Activated CD4-positive, alpha-beta T cell treated with anti-CD3 and anti-CD28 coated beads, Interleukin-2, amount 50 U/mL, for 16 hours (primary cell): ENCODE measurements around the gene RAC3.

Experiments used
- DNase-seq: peaks from one replicate; pipeline ENCODE4 v3.0.0-alpha.2; 2020

Gene RAC3

GRCh38 chr17:82013341-82013740, 18.1 kb upstream of the RAC3 start:
- no peak for DNase-seq

- no peak for DNase-seq
Measured at GRCh38 chr17:82013772-82014321, 17.6 kb upstream of the RAC3 start.

DNA sequence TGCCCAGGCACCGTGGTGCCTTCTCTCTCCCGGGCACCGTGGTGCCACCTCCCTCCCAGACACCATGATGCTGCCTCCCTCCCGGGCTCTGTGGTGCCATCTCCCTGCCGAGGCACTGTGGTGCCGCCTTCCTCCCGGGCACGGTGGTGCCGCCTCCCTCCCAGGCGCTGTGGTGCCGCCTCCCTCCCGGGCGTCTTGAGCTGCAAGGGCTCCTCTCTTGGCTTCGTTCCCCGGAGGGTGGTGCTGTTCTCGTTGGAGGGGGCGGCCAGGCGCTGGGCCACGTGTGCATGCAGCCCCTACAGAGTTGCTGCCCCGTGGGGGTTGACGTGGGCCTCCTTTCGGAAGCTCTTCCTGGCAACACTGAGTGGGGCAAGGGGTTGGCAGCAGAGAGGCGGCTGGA, 17.0 kb upstream of the RAC3 start:
- DNase-seq, result no peak

DNA sequence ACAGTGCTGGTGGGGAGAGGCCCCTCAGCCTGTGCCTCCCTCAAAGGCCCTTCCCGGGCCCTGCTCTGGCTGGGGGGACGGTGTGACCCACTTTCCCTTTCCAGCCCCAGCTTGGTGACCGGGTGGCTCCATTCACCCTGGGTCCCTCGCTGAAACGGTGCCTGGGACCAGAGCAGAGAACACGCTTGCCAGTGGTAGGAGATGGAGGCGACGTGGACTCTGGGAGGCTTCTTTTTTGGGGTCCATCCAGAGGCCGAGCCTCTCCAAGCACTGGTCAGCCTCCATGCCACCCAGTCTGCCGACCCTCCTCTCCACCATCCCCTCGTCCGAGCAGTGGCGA, 16.5 kb upstream of the RAC3 start:
- DNase-seq, result no peak

GRCh38 chr17:82015311-82015971, 16.0 kb upstream of the RAC3 start:
- no peak for DNase-seq

GRCh38 chr17:82016061-82016874, 15.2 kb upstream of the RAC3 start:
- no peak for DNase-seq

DNA sequence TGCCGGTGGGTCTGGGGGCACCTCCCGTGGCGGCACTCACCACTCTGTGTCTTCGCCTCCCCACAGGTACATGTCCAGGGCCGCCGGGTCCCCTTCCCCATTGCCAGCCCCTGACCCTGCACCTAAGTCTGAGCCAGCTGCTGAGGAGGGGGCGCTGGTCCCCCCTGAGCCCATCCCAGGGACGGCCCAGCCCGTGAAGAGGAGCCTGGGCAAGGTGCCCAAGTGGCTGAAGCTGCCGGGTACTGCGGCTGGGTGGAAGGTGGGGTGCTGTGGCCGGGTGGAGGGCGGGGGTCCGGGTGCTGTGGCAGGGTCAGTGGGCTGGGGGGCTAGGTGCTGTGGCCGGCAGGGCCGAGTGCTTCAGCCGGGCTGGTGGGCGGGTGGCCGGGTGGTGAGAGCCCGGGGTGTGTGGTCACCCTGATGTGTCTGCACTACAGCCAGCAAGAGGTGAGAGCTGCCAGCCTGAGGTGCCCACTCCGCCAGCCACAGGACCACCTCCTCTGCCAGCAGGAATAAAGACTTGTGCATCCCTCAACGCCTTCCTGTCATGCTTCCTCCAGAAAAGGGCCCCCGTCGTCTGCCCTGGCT, 14.5 kb upstream of the RAC3 start:
- DNase-seq, result no peak

GRCh38 chr17:82017612-82018151, 13.8 kb upstream of the RAC3 start:
- no peak for DNase-seq

DNA sequence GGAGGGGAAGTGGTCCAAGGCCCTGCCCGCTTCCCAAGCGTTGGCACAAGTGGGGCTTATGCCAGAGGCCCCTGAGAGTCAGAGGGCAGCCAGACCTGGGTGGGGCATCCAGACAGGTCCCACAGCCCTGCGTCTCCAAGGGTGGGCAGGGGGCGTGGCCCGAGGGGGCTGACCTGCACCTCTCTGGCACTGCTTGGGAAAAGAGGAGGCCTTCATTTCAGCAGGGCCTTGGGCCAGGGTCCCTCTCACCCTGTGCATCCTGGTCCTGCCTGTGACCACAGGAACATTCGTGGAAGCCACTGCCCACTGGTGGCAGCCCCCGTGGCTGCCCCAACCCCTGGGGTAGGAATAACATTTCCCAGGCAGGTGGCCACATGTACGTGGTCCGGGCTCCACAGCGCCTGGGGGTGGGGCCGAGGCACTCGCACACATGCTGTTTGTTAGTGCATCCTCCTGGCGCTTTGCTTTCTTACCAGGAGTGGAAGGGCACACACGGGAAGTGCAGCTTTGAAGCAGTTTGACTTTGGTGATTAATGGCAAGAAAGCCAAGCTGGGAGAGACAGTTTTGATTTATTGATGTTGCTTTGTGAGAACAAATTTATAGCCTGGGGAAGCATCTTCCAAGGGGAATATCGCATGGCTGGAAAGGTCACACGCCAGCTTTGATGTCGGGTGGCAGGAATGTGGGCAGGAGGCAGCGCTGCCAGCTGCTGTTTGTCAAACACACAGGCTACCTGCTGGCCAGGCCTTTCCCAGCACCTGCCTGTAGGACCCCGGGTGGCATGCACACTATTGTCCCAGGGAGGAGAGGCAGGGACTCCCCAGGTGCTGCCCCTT, 13.1 kb upstream of the RAC3 start:
- no peak for DNase-seq

DNA sequence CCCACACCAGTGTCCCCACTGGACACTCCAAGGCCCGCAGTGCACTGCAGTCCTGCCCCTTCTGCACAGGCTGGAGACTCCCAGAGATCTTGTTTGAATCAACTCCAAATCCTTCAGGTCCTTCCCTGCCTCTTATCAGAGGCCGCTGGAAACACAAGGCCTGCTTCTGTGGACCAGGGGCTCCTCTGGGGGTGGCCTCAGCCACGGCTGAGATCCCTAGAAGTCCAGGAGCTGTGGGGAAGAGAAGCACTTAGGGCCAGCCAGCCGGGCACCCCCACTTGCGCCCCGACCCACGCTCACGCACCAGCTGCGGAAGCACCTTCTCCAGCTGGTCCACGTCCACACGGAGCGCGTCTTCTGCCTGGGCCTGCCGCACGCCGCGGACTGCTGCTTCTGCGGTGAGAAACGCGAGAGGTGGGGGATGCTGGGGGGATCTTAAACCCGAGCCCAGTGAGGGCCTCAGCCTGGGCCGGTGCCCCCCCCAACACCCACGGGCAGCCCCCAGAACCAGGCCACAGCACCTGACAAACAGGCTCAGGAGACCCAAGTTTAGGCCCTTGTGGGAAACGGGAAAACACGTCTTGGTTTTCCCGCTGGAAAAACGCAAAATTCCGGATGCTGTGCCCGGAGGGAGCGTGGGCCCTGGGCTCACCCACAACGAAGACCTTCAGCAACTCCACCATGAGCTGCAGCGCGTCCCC, 12.3 kb upstream of the RAC3 start:
- DNase-seq, result no peak

DNA sequence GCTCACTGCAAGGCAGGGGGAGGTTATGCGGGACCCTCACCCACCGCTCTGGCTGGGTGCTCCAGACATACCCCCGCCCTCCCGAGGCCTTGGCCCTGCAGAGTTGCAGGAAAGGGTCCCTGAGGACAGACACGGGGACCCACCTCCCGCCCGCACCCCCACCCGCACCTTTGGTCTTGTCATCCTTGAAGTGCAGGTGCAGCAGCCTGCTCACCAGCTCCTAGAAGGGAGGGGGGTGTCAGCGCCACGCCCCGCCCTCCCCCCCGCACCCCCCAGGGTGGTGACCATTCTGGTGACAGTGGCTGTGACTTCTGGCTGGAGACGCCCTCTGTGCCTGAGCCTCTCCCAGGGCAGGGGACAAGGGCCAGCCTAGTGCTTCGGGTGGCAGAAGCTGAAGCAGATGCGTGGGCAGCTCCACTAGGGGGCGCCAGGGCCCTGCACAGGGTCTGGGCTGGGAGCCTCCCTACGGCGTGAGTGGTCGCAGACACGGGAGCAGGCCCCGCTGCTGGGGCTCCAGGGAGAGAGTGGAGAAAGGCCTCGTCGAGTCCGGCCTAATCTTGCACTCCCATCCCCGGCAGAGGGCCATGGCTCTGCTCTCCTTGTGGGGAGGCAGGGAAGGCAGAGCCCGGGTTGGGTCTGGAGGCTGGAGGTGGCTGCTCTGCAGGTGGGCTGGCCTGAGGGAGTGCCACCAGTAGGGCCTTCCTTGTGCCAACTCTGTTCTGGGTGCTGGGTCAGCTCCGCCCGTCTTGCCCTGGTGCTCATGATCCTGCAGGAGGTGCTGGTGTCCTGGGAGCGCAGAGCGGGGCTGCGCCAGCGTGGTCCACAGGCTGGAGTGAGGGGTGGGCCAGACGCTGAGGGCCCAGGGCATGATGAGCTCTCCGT, 11.5 kb upstream of the RAC3 start:
- peak; percentile 78 for DNase-seq

- no peak for DNase-seq
Measured at GRCh38 chr17:82020572-82021106, 10.8 kb upstream of the RAC3 start.

DNA sequence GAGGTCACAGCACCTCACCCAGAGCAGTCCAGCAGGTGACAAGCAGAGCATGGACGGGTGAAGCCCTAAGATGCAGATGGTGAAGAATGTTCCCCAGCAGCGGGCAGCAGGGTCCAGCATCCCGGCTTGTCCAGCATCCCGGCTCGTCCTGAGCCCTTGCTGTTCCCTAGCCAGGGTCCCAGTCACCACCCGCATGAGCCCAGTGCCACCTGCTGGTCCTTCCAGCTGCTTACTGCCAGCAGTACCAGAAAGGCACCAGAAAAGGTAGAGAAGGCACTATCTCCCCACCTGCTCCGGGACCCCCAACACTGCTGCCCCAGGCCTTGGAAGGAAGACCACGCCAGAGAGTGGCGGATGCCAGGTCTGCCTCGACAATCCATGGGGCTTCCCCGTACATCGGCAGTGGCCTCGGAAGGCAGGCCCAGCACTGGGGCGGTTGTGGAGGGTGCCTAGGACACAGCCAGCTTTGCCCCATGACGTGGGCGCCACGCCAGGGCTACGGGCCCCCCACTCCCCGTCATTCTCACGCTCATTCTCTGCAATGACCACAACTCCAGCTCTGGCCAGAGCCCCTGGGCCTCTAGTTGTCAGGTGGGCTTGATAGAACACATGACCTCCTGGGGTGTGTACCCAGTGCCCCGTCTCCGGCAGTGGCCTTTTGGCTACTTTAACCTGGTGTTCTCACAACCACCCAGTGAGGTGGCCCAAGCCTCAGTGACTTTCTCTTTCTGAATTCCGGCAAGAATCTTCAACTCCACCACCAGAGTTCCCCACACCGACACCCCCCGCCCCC, 10.2 kb upstream of the RAC3 start:
- DNase-seq, result peak; percentile 54

DNA sequence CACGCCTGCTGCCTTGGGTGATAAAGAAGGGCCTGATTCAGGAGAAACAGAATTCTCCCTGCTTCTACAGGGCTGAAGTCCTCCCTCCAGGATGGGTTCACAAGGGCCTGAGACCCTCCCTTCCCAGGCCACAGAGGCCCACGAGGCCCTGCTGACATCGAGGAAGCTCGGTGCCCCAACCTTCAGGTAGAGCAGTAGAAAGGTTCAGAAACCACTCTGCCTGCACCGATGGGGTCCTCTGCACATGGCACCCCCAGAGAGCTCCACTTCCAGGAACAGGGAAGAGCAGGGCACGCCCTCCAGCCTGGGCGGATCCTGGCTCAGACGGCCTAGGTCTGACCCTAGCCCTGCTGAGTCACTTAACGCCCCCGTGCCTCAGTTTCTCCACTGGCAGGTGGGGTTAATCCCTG, 9.6 kb upstream of the RAC3 start:
- DNase-seq, result peak; percentile 16

DNA sequence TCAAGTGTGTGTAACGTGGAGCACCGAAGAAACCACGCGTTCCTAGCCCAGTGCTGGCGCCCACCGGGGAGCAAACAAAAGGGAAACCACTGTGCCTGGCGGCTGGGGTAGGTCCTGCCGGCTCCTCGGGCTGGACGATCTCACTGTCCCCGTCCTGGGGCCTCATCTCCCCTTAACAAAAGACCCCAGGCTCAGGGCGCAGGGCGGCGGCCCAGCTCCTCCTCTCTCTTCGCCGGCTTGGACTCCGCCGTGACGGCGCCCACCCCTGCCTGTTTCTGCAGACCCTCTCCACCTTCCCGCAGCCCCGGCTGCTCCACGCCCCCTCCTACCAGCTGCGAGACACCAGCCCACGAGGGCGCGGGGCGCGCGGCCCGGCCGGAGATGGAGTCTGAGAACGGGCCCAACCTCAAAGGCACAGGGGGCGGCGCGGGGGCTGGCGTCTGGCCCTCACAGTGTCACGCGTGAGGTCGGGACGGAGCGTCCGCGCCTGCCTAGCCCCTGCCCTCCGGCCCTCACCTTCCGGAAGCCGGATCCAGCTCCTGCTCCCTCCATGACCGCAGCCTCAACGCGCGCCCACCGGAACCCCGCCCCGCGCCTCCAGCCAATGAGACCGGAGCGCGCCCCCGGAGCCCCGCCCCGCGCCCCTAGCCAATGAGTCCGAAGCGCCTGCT, 9.0 kb upstream of the RAC3 start, which contains the start of gene CENPX:
Gene CENPX, minus strand, starts transcription at position 569 of the 671 bp plus-strand sequence. Its CDS starts 17 bp downstream, at position 552.
- DNase-seq, result no peak

GRCh38 chr17:82022981-82023446, 8.5 kb upstream of the RAC3 start, which contains the start of gene LRRC45:
LRRC45 (plus strand) TSS chr17:82023305; CDS start chr17:82023644, 339 bp downstream.
- DNase-seq, result peak; percentile 100

DNA sequence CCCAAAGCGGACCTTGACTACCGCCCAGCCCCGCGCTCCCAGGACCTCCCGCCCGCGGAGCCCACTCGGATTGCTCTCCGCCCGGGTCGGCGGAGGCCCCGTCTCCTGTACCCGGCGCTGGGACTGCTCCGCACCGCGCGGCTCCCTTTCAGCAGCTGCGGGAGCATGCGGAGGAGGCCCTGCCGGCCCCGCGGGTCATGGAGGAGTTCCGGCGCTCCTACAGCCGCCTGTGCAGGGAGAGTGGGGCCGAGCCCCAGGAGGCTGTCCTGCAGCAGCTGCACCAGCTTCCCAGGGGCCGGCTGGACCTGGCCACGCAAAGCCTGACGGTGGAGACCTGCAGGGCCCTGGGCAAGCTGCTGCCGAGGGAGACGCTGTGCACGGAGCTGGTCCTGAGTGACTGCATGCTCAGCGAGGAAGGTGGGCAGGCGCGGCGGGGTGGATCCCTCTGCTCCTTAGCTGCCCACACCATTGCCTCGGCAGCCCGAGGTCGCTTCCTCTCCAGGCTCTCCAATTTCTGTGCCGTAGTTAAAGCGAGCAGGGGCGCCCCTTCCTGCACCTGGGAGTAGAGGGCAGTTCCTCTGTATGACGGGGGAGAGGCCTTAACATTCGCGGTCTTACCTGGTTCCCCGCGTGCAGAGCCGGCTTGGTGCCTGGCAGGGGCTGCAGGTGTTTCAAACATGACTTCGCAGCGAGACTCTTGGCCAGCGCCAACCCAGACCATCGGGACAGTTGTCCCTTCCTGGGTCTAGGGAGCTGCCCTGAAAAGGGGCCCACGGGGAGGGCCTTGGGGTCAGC, 7.8 kb upstream of the RAC3 start:
- DNase-seq, result peak; percentile 14

DNA sequence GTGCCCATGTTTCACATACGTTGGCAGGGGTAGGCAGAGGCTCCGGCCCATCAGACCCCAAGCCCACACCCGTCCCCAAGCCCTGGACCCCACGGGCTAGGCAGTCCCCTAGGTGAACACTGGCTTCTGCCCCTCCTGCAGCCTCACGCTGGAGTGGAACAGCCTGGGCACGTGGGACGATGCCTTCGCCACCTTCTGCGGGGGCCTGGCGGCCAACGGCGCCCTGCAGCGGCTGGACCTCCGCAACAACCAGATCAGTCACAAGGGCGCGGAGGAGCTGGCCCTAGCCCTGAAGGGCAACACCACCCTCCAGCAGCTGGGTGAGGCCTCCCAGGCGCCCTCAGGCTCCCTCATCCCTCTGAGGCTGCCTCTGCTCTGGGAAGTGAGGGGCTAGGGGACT, 6.6 kb upstream of the RAC3 start:
- no peak for DNase-seq
